CD4-positive, alpha-beta T cell treated with Interleukin-21 for 1 hour (primary cell): ENCODE results near the gene ABHD16A.
A peak's percentile ranks its signal among the peaks of the same experiment; 100 is the strongest.

Experiments used
- DNase-seq: peaks from one replicate; pipeline ENCODE4 v3.0.0-alpha.2; 2020

The ABHD16A gene

DNA sequence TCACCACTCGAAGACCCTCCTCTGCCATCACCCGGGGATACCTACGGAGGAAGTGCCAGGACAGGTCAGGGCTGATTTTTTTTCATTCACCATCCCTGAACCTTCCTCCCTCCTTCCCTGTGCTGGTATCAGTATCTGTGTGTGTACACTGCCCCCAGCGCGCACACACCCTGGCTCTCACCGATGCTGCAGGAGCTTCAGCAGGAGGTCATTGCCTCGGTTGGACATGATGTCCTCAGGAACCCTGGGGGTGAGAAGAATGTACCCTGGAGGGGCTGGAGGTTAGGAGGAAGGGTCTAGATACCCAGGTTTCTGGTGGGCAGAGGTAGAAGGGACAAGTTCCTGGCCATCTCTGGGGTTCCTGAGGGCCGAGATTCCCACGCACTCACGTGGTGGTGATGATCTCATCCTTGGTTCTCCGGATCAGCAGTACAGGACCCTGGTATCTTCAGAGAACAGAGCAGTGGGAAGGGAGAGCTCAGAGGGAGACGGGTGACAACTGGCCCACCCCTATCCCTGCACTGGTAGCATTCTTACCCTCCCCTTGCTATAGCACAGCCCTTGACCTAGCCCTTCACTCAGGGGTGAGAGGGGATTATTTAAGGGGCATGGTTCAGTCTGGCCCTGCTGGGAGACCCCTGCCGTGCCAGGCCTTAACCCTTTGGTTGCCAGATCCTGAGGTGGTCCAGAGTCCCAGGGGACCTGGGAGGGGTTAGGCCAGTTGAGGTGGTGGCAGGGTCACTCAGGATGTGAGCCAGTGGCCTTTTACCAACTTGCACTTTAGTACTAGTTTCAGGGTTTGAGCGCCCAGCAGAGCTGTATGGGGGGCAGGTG, 15.0 kb downstream of the ABHD16A start:
- no peak for DNase-seq

DNA sequence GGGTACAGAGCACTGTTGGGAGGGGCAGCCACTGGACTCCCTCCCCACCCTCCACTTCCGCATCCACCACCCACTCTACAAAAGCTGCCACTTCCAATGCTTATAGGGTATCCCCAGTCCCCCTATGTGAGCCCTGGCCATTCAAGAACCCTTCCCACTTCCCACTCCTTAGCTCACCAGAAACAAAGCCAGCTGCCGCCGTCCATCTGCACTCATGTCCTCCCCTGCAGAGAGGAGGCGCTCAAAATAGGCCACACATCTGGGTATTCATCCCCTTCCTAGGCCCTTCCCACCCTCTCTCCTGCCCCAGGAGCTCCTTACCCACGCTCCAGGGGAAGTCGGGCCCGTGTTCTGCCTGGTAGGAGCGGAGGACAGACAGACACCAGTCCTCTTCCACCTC, 15.8 kb downstream of the ABHD16A start:
- no peak for DNase-seq

DNA sequence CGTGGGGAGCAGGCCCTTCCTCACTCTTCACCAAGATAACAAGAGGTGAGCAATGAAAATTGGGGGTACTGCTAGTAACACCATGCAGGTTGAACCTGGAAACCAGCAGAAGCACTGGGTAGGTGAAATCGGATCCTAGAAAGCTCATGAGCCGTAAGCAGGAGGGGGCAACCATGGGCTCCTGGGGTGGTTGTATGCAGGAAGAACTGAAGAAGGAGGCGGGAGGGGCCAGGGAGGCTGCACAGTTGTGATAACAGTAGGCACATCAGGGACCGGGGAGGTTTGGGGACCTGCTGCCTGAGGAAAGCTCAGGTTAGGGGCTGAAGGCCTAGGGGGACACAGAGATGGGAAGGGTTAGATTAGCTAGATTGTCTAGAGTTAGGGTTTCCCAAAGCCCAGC, 16.6 kb downstream of the ABHD16A start:
- DNase-seq = no peak

DNA sequence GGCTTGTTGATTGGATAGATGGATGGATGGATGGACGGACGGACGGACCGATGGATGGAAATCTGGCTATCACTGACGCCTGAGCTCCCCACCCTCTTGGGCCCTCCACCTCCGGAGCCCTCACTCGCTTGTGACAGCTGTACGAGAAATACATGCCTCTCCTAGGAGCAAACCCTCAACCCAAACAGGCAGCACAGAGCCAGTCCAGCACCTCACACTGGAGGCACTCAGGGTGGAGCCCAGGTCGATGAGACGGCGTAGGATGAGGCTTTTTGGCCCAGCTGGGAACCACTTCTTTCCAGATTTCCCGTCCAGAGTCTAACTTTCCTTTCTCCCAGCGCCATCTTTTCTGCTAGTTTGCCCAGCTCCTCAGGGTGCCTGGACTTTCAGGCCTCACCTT, 19.5 kb downstream of the ABHD16A start:
- DNase-seq = no peak

DNA sequence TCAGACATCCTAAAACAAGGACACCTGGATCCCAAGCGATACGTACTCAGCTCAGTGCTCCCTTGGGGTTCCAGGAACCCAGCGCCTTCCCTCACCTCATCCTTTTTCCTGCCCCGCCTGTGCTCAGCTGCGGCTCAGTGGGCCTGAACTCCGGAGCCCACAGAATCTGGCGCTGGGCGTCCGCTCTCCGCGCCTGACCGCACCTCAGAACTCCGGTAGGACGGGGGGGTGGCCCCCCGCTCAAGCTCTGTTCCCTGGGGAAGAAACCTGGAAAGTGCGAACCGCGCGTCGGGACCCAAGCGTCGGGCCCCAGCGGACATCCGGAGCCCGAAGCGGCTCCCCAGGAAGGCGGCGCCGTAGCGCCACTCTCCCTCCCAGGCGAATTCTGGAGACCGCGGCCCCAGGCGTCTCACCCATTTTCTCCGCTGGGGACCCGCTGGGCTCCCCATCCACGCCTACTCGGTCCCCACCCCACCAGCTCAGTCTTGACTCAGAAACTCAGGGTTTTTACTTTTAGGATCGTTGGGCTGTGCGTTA, 21.9 kb downstream of the ABHD16A start:
- DNase-seq = peak; percentile 39

DNA sequence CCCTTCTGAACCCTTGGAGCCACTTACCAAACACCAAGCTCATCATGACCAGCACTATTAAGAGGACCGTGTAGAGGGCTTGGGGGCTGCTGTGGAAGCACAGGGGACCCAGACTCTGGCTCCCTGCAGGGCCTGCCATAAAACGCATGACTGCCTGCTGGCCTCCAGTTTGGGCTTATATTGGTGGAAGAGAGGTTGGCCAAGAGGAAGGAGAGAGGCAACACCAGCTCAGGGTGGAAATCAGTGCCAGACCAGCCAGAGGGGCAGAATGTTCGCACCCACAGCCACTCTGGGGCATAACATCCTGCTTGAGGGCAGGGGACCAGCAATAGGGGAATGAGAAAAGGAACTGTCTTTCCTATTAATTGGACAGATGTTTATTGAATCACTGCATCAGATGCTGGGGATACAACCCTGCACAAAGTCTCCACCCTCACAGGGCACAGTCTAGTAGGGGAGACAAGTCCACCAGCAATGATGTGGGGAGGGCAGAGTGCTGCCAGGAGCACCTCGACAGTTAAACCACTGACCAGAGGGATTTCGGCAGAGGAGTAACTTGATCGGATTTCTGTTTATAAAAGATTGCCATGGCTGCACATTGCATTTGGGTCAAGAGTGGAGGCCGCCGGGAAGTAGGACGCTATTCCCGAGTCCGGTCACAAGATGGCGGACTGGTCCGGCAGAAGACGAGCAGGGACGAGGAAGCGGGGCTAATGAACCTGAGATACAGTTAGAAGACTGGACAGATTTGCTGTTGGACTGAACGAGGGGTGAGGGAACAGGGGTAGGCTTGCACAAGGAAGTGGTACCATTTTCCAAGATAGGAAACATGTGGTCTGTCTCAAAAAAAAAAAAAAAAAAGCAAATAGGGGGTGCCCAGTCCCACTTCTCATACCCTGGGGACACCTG, 22.6 kb downstream of the ABHD16A start, which contains the start of gene LY6G5C:
TSS of gene LY6G5C (minus strand) at position 842 of the 909 bp plus-strand sequence. CDS start at position 148, 694 bp downstream.
- peak; percentile 80 for DNase-seq

DNA sequence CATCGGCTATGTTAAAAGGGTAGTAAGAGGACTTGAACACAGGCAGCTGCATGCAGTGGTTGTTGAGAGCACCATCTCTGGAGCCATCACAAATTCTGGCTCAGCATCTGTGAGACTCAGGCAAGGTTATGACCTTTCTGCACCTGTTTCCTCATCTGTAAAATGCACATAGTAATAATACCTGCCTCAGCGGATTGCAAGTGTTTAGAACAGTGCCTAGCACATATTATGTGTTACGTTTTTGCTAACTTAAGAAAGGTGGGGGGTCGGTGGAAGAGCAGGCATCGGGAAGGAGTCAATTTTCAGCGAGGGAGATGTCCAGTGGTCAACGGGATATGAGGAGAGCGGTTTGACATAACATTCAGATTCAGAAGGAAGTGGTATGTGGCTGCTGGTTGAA, 25.2 kb downstream of the ABHD16A start:
- DNase-seq = no peak

DNA sequence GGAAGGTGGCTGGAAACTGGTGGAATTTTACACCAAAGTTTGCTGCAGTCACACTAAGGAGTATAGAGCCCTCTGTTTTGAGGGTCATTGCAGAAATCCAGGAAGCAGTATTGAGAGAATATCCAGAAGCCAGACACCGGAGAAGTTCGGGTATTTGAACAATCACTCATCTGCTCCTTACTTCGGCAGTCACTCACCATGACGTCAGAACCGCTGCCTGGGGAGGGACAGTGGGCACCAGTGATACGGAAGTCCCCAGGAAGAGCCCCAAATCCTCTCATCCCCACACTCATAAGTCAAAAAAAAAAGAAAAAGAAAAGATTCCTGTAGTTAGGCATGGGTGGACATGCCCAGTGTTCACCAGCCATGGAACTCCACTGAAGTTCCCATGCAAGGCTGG, 26.2 kb downstream of the ABHD16A start:
- DNase-seq = no peak

DNA sequence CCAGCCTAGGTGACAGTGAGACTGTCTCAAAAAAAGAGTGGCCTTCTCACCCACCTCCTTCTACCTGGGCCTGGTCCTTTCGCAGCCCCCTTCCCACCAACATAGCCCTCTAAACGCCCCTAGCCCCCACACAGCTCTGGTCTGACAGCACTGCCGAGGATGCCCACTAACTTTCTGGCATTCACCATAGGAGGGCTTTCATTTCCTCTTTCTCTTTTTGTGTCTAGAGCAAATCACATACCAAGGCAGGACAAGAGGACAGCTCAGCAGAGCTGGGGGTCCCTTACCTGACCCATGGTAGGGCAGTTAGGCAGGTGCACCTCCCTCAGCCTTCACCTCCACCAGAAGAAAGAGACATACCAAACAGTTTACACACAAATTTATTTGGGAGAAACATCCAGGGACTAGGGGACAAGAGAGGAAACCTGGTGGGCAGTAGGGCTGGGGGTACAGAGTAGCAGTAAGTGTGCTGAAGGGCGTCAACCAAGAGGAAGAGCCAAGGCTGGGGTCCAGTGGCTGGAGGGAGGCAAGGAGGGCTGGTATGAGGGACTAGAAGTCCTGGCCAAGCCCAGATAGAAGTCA, 26.7 kb downstream of the ABHD16A start:
- DNase-seq = no peak

DNA sequence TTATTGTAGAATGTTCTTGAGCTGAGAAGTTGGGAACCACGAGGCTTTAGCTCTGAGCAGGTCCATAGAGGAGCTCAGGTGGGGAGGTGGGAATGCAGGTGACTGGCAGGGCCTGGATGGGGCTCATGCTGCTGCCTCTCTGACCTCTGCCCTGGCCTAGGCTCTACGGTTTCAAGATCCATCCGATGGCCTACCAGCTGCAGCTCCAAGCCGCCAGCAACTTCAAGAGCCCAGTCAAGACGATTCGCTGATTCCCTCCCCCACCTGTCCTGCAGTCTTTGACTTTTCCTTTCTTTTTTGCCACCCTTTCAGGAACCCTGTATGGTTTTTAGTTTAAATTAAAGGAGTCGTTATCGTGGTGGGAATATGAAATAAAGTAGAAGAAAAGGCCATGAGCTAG, 33.4 kb downstream of the ABHD16A start, which contains the start of gene LY6G5B:
TSS of gene LY6G5B (plus strand) at position 301 of the 400 bp plus-strand sequence. CDS start 975 bp downstream, outside the sequence.
- no peak for DNase-seq

DNA sequence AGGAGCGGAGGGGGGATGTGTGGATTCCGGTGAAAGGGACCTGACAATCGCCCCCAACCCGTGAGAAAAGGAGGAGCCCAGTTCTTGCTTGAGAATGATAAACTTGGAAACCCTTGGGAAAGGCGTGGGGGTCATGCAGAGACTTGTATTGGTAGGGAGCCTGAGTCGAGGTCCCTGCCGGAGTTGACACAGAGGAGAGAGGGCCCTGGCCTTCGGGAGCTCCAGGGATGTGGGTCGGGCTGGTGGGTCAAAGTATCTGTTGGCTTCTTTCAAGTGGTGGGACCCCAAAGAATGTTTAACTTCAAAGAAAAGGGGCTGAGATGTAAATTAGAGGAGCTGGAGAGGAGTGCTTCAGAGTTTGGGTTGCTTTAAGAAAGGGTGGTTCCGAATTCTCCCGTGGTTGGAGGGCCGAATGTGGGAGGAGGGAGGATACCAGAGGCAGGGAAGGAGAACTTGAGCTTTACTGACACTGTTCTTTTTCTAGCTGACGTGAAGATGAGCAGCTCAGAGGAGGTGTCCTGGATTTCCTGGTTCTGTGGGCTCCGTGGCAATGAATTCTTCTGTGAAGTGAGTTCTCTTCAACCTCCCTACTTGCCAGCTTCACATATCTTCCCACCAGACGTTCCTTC, 36.7 kb downstream of the ABHD16A start:
- no peak for DNase-seq

DNA sequence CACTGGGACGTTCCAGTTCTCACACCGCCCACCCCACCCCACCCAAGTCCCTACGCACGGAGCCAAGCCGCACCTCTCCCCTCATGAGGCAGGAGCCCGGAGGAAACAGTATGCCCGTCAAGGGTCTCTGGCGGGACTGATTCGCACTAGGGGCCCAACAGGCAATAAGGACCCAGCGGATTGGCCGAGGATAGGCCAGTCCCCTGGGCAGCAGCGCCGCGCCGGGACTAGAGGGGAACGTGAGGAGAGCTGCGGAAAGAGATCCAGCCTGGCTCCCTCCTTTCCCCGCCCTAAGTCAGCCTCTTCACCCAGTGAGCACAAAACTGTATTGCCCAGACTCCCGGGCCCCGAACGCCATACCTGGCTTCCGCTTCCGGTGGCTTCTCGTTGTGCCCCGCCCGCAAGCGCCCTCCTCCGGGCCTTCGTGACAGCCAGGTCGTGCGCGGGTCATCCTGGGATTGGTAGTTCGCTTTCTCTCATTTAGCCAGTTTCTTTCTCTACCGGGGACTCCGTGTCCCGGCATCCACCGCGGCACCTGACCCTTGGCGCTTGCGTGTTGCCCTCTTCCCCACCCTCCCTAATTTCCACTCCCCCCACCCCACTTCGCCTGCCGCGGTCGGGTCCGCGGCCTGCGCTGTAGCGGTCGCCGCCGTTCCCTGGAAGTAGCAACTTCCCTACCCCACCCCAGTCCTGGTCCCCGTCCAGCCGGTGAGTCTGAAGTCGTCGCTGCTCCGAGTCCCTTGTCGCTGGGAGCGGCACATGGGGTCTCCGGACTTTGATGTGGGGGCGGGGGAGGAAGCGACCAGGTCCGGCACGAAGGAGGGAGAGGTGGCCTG, 37.4 kb downstream of the ABHD16A start, which contains the start of gene CSNK2B:
TSS of gene CSNK2B (plus strand) at position 580 of the 836 bp plus-strand sequence. CDS start 752 bp downstream, outside the sequence.
- DNase-seq = peak; percentile 98

DNA sequence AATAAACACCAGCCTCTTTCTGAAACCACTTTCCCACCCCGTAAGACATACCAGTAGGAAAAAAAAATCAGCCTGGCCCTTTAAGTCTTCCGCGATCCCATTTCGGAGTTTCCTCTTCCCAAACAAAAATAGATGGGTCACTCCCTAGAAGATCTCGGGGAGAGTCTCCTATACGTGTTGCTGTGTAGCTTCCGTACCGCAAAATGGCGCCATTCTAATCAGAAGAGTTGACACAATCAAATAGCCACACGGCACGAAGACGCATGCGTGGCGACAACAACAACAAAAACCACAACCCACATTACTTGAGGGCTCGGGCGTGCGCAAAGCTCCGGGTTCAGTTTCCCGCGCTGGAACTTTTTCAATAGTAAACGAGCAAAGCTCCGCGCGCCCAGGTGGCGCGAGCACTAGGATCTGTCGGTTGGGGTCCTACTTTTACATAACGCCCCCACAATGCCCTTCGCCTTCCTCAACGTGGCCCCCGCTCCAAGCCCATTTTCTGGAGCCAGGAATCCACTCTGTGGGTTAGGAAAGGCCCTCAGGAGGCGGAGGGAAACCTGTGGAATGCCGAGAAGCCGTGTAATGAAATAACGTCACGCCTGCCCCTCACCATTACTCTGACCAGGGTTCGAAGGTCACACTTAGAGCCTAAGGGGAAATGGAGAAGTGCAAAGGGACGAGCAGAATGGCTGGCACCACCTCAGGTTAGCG, 38.2 kb downstream of the ABHD16A start, which contains the start of gene GPANK1:
TSS of gene GPANK1 (minus strand) at position 208 of the 711 bp plus-strand sequence. CDS start 519 bp downstream, outside the sequence.
- peak; percentile 94 for DNase-seq

DNA sequence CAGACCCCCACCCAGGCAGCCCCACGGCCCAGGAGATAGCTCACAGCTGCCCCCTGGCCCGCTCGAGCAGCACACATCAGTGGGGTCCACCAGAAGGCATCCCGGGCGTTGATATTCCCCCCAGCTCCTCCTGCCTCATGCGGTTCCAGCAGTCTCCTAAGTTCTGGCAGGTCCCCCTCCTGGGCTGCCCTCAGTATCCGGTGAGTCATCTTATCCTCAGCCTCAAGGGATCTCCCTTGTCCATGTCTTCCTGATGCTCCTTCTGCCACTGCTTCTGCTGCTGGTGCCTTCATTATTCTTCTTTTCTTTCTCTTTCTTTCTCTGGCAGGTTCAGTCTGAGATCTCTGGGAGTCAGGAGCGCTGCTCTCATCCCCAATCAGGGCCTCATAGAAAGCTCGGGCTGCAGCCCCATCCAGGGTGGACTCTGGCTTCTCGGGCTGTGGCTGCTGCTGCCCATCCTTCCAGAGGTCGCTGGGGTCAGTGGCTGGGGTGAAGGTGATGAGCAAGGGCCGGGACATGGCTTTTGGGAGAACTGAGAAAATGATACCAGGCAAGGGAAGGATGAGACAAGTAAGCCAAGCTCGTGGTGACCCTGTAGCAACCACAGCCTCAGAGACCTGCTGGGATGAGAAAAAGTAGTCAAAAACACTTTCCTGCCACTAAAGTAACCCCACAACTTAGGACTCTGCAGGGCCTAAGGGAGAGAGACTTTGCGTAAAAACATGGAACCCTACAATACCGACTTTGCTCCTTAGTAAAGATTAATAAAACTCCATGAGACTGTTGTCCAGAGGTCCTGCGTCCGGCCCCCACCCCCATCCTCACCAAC, 38.9 kb downstream of the ABHD16A start:
- no peak for DNase-seq

DNA sequence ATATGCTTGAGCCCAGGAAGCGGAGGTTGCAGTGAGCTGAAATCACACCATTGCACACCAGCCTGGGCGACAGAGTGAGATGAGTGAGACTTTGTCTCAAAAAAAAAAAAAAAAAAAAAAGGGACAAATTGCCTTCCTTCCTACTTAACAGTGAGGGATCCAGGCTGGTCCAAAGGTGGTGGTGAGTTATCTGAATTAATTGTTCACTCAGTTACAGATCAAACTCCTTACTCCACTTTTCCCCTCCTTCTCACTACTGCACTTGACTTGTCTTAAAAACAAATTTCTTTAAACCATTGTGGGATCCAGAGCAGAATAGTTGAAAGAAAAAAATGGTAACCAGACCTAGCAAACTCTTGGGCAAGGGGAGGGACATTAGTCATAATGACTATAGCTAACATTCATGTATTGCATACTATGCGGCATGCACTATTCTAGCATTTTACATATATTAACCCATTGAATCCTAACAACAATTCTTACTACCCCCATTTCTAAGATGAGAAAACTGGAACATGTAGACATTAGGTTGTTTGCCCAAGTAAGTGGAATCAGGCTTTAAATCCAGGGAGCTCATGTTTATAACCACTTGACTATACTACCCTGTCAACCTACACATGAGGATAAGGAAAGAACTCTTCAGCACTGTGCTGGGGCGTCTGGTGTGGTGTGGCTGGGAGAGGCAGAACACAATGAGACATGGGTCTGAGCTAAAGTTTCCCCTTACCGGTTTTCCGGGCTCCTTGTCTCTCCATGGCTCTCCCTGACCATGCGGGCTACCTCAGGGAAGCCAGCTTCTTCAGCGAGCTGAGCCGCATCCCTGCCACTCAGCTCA, 39.8 kb downstream of the ABHD16A start:
- DNase-seq = no peak

DNA sequence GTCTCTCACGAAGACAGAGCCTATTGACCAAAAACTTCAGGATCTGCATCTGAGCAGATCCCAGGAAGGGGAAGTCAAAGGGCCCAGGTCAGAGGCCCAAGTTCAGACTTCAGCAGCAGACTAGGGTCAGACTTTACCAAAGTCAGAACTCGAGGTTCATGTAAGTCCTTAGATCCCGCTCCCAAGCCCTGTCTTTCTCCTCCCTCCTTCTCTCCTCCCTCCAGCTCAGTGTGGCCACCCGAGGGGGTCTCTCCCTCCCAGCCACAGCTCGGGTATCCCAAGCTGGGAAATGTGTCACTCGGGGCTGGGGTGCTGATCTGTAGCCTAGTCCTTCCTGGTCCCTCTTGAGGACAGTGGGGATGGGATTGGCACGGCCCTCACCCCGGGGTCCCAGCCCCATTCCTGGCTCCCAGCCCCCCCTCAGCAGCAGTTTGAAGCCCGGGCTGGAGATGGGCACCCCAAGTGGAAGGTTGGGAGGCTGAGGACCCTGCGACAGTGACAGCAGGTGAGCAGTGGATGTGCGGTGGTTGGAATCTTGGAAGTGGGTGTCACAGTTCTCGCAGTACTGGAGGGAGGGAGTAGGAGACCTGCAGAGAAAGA, 40.9 kb downstream of the ABHD16A start:
- DNase-seq = no peak

DNA sequence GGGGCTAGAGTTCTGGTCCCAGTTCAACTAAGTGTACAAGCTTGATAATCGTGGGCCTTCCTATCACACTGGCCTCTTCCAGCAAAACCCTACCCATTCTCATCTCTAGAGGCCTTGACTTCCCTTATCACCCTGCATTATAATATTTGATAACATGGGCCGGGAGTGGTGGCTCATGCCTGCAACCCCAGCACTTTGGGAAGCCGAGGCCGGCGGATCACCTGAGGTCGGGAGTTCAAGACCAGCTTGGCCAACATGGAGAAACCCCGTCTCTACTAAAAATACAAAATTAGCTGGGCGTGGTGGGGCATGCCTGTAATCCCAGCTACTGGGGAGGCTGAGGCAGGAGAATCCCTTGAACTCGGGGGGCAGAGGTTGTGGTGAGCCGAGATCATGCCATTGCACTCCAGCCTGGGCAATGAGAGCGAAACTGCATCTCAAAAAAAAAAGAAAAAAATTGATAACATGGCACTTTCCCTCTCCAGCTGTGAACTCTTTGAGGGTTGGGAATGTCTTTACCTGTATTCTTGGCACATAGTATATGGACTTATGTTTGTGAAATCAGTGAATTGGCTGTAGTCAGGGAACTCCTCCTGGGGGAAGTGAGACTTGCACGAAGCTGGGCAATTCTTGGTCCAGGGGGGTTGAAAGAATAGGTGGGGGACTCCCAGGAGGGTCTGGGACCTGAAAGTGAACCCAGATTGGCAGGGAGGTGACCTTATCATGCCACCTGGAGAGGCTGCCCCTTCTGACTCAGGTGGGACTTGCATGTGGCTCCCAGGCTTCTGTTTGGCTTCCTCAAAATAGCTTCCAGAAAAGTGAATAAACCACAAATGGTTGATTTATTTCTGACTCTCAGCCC, 41.6 kb downstream of the ABHD16A start:
- DNase-seq = no peak
